ENCODE measurements around the gene PEBP1. TPM values are rescaled to one million over a fixed set of nuclear protein-coding genes. Genes with fewer than 3 reads are reported as not detected.

The PEBP1 gene
- total and polyA plus RNA-seq, 2 experiments from 2014 or later: 267 to 350 TPM

GRCh38 chr12:118151755-118152154 is 15.8 kb downstream of the PEBP1 start:
- no peak overlapping the region for H3K4me3 ChIP-seq
- H4K20me1 ChIP-seq (ENCODE audit: insufficient read depth): no peaks in the 10 kb centered on the region
- H3K4me2 ChIP-seq (ENCODE audit: unreplicated experiment): no peak overlapping the region
- TF ChIP-seq EZH2 (IDR thresholded peaks at IDR 0.05; ENCODE audit: insufficient read depth, poor library complexity, severe bottlenecking) (no peak), EZH2phosphoT487 (IDR thresholded peaks at IDR 0.05; ENCODE audit: insufficient read depth, low read depth) (no peak)
- H3K27me3 ChIP-seq (replicated peaks; ENCODE audit: insufficient read depth): no peaks in the 10 kb centered on the region
- no peak overlapping the region for H2AFZ ChIP-seq
- in situ Hi-C loops (cut with MboI): no loop called here
- H3K79me2 ChIP-seq (ENCODE audit: insufficient read depth): no peaks in the 10 kb centered on the region
- no peaks in the 10 kb centered on the region for H3K9me2 ChIP-seq (ENCODE audit: insufficient read depth)
- peaks cover 12% of the 10 kb centered on the region; the same call in 1 of the 2 replicates for H3F3A ChIP-seq (ENCODE audit: insufficient read depth)
- peaks cover 5% of the 10 kb centered on the region; the same call in 1 of the 2 replicates for H3K36me3 ChIP-seq (ENCODE audit: low read depth)
- WGBS, 2 experiments (ENCODE audit: low coverage in 1 of 2, low lambda C conversion rate in 2 of 2, missing lambda C conversion rate in 2 of 2): 85 to 87% methylated on average over 5 of the region's 5 CpGs
- no peak overlapping the region for H3K9ac ChIP-seq
- no peaks in the 10 kb centered on the region for H3K9me3 ChIP-seq (ENCODE audit: low read depth)
- no peak overlapping the region for H3K27ac ChIP-seq
- no peaks in the 10 kb centered on the region for H3K4me1 ChIP-seq (ENCODE audit: insufficient read depth)
- DNase-seq: no peak

DNA sequence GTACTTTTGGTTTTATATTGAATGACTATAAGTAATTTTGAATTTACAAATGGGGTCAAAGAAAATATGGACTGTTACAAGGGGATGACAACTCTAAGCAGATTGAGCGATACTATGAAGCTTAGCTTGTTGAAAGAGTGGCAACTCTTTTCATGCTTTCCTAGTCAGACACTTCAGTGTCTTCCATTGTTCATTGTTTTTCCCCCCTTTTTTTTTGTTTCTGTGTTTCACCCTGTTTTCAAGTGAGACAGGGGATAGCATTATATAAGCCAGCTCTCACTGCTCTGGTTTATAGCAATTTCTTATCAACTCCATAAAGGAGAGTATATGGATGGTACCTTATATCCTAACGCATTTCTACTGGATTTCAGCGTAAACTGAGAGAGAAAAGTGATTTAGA is 24.6 kb downstream of the PEBP1 start:
- H3K4me2 ChIP-seq (ENCODE audit: unreplicated experiment): no peak overlapping the region
- TF ChIP-seq EZH2phosphoT487 (IDR thresholded peaks at IDR 0.05; ENCODE audit: insufficient read depth, low read depth): no peak
- TF ChIP-seq EZH2 (IDR thresholded peaks at IDR 0.05; ENCODE audit: insufficient read depth, poor library complexity, severe bottlenecking): no peak
- H3K27ac ChIP-seq: no peak overlapping the region
- no peaks in the 10 kb centered on the region for H3F3A ChIP-seq (ENCODE audit: insufficient read depth)
- no peaks in the 10 kb centered on the region for H3K9me2 ChIP-seq (ENCODE audit: insufficient read depth)
- no peak overlapping the region for H3K4me3 ChIP-seq
- H3K79me2 ChIP-seq (ENCODE audit: insufficient read depth): no peaks in the 10 kb centered on the region
- H2AFZ ChIP-seq: no peak overlapping the region
- in situ Hi-C loops (cut with MboI): no loop called here
- H3K9me3 ChIP-seq (ENCODE audit: low read depth): no peaks in the 10 kb centered on the region
- H4K20me1 ChIP-seq (ENCODE audit: insufficient read depth): no peaks in the 10 kb centered on the region
- peaks cover 27% of the 10 kb centered on the region for H3K36me3 ChIP-seq (ENCODE audit: low read depth)
- DNase-seq: no peak
- 99% methylated on average over 3 of the region's 3 CpGs for WGBS, 2 experiments (ENCODE audit: low coverage in 1 of 2, low lambda C conversion rate in 2 of 2, missing lambda C conversion rate in 2 of 2)
- no peak overlapping the region for H3K9ac ChIP-seq
- H3K4me1 ChIP-seq (ENCODE audit: insufficient read depth): no peaks in the 10 kb centered on the region
- no peaks in the 10 kb centered on the region for H3K27me3 ChIP-seq (replicated peaks; ENCODE audit: insufficient read depth)

- WGBS, 2 experiments (ENCODE audit: low coverage in 1 of 2, low lambda C conversion rate in 2 of 2, missing lambda C conversion rate in 2 of 2): 55 to 62% methylated on average over 6 of the region's 6 CpGs
- no peaks in the 10 kb centered on the region for H4K20me1 ChIP-seq (ENCODE audit: insufficient read depth)
- no peak overlapping the region for H2AFZ ChIP-seq
- no peaks in the 10 kb centered on the region for H3K9me2 ChIP-seq (ENCODE audit: insufficient read depth)
- TF ChIP-seq EZH2phosphoT487 (IDR thresholded peaks at IDR 0.05; ENCODE audit: insufficient read depth, low read depth) (no peak), EZH2 (IDR thresholded peaks at IDR 0.05; ENCODE audit: insufficient read depth, poor library complexity, severe bottlenecking) (no peak)
- no peaks in the 10 kb centered on the region for H3K9me3 ChIP-seq (ENCODE audit: low read depth)
- no peak overlapping the region for H3K4me2 ChIP-seq (ENCODE audit: unreplicated experiment)
- H3K36me3 ChIP-seq (ENCODE audit: low read depth): peaks cover 25% of the 10 kb centered on the region
- no peaks in the 10 kb centered on the region for H3K4me1 ChIP-seq (ENCODE audit: insufficient read depth)
- H3K79me2 ChIP-seq (ENCODE audit: insufficient read depth): no peaks in the 10 kb centered on the region
- DNase-seq: peak; percentile 60
- in situ Hi-C loops (cut with MboI): no loop called here
- H3F3A ChIP-seq (ENCODE audit: insufficient read depth): 0 out of 2 replicates have a peak, but pooled peaks cover 7% of the 10 kb centered on the region
- no peak overlapping the region for H3K9ac ChIP-seq
- H3K4me3 ChIP-seq: no peak overlapping the region
- H3K27me3 ChIP-seq (replicated peaks; ENCODE audit: insufficient read depth): no peaks in the 10 kb centered on the region
- no peak overlapping the region for H3K27ac ChIP-seq
These were observed 29.0 kb downstream of the PEBP1 start for GRCh38 chr12:118164798-118165486.

DNA sequence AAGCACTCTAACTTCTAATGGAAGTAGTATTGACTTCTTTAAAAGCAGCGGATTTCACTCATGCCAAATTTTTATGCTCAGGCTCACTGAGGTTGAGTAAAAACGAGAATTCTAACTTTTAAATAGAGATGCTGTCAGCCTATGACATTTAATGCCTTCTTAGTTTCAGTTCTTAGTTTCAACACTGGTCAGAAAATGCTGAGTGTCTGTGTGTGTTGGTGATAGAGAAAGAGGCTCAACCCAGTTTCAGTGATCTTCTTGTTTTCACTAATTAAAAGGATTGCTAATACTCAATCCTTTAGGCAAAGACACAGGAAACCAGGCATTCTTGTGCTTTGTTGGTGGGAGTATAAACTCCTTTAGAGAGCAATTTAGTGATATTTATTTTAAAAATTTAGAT is 31.0 kb downstream of the PEBP1 start:
- Histone ChIP-seq H4K20me1 (ENCODE audit: insufficient read depth) (no peaks in the 10 kb centered on the region), H3K4me2 (ENCODE audit: unreplicated experiment) (no peak overlapping the region), H3K9me2 (ENCODE audit: insufficient read depth) (no peaks in the 10 kb centered on the region), H3K4me1 (ENCODE audit: insufficient read depth) (no peaks in the 10 kb centered on the region), H3F3A (ENCODE audit: insufficient read depth) (0 out of 2 replicates have a peak, but pooled peaks cover 7% of the 10 kb centered on the region), H3K27me3 (replicated peaks; ENCODE audit: insufficient read depth) (no peaks in the 10 kb centered on the region), H3K36me3 (ENCODE audit: low read depth) (peaks cover 27% of the 10 kb centered on the region), H3K27ac (no peak overlapping the region), H3K4me3 (no peak overlapping the region), H3K9ac (no peak overlapping the region), H3K9me3 (ENCODE audit: low read depth) (no peaks in the 10 kb centered on the region), H3K79me2 (ENCODE audit: insufficient read depth) (no peaks in the 10 kb centered on the region), H2AFZ (no peak overlapping the region)
- DNase-seq: no peak
- in situ Hi-C loops (cut with MboI): no loop called here
- 88% methylated on average over 2 of the region's 2 CpGs for WGBS, 2 experiments (ENCODE audit: low coverage in 1 of 2, low lambda C conversion rate in 2 of 2, missing lambda C conversion rate in 2 of 2)
- TF ChIP-seq EZH2 (IDR thresholded peaks at IDR 0.05; ENCODE audit: insufficient read depth, poor library complexity, severe bottlenecking) (no peak), EZH2phosphoT487 (IDR thresholded peaks at IDR 0.05; ENCODE audit: insufficient read depth, low read depth) (no peak)
